Chondrocyte (in vitro differentiated cells): ENCODE measurements around the gene RPAP3. TPM values are rescaled to one million over a fixed set of nuclear protein-coding genes. Genes with fewer than 3 reads are reported as not detected.

Source experiments
- DNase-seq: peaks from one replicate; pipeline ENCODE4 v3.0.0; 2021; ENCODE audit warnings: mixed read lengths, low spot score
- H3K27ac Mint-ChIP-seq: one replicate; pipeline ENCODE4 v1.8.0; 2021; ENCODE audit warnings: mild to moderate bottlenecking, moderate library complexity, mixed read lengths; ENCODE audit not compliant: unreplicated experiment
- H3K27me3 Mint-ChIP-seq: 2 replicates; pipeline ENCODE4 v1.8.0; 2021; ENCODE audit warnings: low read depth, mixed read lengths
- H3K36me3 Mint-ChIP-seq: 2 replicates; pipeline ENCODE4 v1.8.0; 2021; ENCODE audit warnings: low read depth, mixed read lengths
- H3K4me1 Mint-ChIP-seq: 2 replicates; pipeline ENCODE4 v1.8.0; 2021; ENCODE audit warnings: low read depth, mild to moderate bottlenecking, mixed read lengths
- H3K4me3 Mint-ChIP-seq: one replicate; pipeline ENCODE4 v1.8.0; 2021; ENCODE audit warnings: mild to moderate bottlenecking, moderate library complexity, mixed read lengths; ENCODE audit not compliant: unreplicated experiment
- H3K9me3 Mint-ChIP-seq: 2 replicates; pipeline ENCODE4 v1.8.0; 2021; ENCODE audit warnings: low read depth, mixed read lengths
- CTCF ChIP-seq: fragments of 200-600 bp; sonication (generic); IDR thresholded peaks from 2 replicates; pipeline ENCODE4 v1.5.0; 2021; ENCODE audit warnings: antibody characterized with exemption, mild to moderate bottlenecking, moderate library complexity
- total RNA-seq: library from RNA; stranded (reverse); gene quantifications from 3 replicates; pipeline ENCODE4 v1.2.1, GENCODE V29; 2021

RPAP3 gene
- total RNA-seq, 1 donor from 2014 or later = 26.1 TPM

DNA sequence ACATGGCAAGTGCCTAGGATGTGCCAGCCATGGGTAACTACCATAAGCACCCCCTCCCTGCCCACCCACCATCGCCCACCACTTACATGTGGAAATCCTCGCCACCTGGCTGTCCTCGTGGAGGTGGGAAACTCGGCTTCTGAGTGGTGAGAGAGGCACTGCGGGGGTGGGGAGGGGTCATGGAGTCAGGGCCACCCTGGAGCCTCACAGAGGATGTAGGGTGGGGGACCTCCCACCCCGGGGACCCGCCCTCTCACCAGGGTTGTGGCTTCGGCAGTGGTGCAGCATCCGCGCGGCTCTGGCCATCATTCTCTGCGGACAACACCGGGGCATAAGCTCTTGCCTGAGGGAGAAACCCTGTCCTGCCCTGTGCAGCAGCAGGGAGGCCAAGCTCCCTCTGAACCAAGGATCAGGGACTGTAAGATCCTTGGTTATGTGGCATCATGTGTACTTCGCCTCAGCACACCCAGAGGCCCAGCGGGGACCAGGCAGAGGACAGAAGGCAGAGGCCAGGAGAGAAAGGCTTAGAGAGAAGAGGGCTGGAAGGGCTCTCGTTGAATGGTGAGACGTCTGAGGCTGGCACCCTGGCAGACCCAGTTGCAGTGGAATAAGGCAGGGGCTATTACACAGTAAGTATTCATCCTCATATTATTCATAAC lies 32.2 kb upstream of the RPAP3 start:
- peaks cover 6% of the 10 kb centered on the region for H3K27me3 Mint-ChIP-seq
- no peak for DNase-seq
- H3K27ac Mint-ChIP-seq = no peak overlapping the region
- H3K36me3 Mint-ChIP-seq = no peaks in the 10 kb centered on the region
- no peak overlapping the region for H3K4me3 Mint-ChIP-seq
- H3K9me3 Mint-ChIP-seq = no peaks in the 10 kb centered on the region
- TF ChIP-seq CTCF = no peak
- peaks cover 28% of the 10 kb centered on the region for H3K4me1 Mint-ChIP-seq

DNA sequence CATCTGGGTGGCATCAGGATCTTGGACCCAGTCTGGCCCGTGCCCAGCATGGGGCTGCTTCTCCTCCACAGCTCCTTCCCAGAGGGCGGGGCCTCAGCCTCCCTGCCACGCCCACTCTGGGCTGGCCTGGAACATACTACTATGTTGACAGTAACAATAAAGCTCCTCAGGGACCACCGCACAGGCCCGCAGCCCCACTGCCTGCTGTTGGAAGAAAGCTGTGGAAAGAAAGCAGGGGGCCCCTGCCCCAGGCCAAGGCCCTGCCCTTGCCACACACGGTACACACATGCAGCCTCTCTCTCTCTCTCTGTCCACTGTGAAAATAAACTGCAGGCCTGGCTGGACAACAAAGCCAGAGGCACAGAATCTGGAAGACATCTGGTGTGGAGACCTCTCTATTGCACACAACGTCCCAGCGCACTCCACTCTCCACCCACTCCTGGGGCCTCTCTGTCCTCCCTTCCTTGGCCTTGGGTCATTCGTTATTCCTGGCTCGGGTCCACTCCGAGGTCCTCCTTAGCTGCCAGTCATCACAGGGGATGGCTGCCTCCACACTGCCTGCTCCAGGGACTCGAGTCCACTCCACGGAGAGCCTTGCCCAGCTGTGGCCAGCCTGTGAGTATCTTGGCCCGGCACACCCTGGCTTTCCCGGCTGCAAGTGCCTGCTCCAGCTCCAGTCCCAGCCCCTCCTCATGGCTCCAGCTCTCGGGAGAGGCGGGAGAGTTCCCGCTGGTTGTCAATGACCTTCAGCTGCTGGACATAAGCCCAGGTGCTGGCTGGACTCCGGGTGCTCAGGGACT lies 31.2 kb upstream of the RPAP3 start:
- no peak for DNase-seq
- Mint-ChIP-seq H3K27ac (peak overlapping the region; percentile 89), H3K9me3 (no peaks in the 10 kb centered on the region), H3K27me3 (peaks cover 2% of the 10 kb centered on the region), H3K4me3 (peak overlapping the region; percentile 54), H3K4me1 (peaks cover 28% of the 10 kb centered on the region), H3K36me3 (no peaks in the 10 kb centered on the region)
- TF ChIP-seq CTCF = peak; percentile 1

- Mint-ChIP-seq H3K9me3 (no peaks in the 10 kb centered on the region), H3K4me3 (no peak overlapping the region), H3K27me3 (peaks cover 2% of the 10 kb centered on the region), H3K4me1 (peaks cover 23% of the 10 kb centered on the region), H3K27ac (no peak overlapping the region), H3K36me3 (no peaks in the 10 kb centered on the region)
- no peak for DNase-seq
- no peak for TF ChIP-seq CTCF
These were observed 30.4 kb upstream of the RPAP3 start for GRCh38 chr12:47736216-47736615.

DNA sequence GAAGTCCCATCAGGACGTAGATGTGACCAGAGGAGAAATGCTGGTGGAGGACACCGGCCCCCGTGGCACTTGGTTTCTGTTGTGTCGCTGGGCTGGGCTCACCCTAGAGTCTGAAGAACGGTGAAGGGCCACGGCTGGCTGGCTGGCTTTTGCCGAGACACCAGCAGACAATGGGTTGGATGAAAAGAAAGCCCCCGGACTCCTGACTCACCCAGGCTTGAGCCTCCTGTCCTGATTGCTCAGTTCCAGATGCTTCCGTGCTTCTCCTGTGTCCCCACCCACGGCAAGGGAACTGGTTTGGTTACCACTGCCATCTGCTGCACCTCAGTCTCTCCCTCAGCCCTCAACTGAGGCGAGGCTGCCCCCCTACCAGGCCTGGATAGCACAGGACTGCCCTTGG lies 29.8 kb upstream of the RPAP3 start:
- H3K9me3 Mint-ChIP-seq = no peaks in the 10 kb centered on the region
- TF ChIP-seq CTCF = no peak
- peaks cover 20% of the 10 kb centered on the region for H3K4me1 Mint-ChIP-seq
- no peak for DNase-seq
- H3K27ac Mint-ChIP-seq = no peak overlapping the region
- H3K27me3 Mint-ChIP-seq = peaks cover 2% of the 10 kb centered on the region
- no peak overlapping the region for H3K4me3 Mint-ChIP-seq
- H3K36me3 Mint-ChIP-seq = no peaks in the 10 kb centered on the region

GRCh38 chr12:47734725-47735480 lies 29.1 kb upstream of the RPAP3 start:
- Mint-ChIP-seq H3K27me3 (peaks cover 2% of the 10 kb centered on the region), H3K4me3 (no peak overlapping the region), H3K9me3 (no peaks in the 10 kb centered on the region), H3K27ac (no peak overlapping the region), H3K4me1 (peaks cover 25% of the 10 kb centered on the region), H3K36me3 (no peaks in the 10 kb centered on the region)
- no peak for DNase-seq
- no peak for TF ChIP-seq CTCF
